Thyroid gland (tissue), 4 donors: Measurements from ENCODE around the gene DCDC2B. TPM values are rescaled to one million over a fixed set of nuclear protein-coding genes. Genes with fewer than 3 reads are reported as not detected.
"Not testable (repeated sequence)": the region's sequence is repeated elsewhere in the genome, so short reads cannot be mapped to it uniquely, and the experiment has no call there.

Experiments used
- DNase-seq, 2 donors: peaks; one replicate each; pipeline ENCODE4 v3.0.0-alpha.2; 2019
- H3K27ac ChIP-seq, 3 donors: fragments of 200-600 bp; sonication (generic); 1 replicate in 2 of 3; 2 replicates in 1 of 3; pipeline ENCODE4 v1.5.1; 2016 to 2019; ENCODE audit warnings: mild to moderate bottlenecking in 1 of 3, moderate library complexity in 1 of 3
- H3K27me3 ChIP-seq: fragments of 200-600 bp; sonication (generic); one replicate; pipeline ENCODE4 v1.5.1; 2019
- H3K36me3 ChIP-seq, 2 donors: fragments of 200-600 bp; sonication (generic); one replicate each; pipeline ENCODE4 v1.5.1; 2016 to 2019
- H3K4me1 ChIP-seq, 2 donors: fragments of 200-600 bp; sonication (generic); one replicate each; pipeline ENCODE4 v1.5.1; 2017 to 2019
- H3K4me3 ChIP-seq, 3 donors: fragments of 200-600 bp; sonication (generic); replicated peaks in 1 of 3; 1 replicate in 2 of 3; 2 replicates in 1 of 3; pipeline ENCODE4 v1.5.1; 2016; ENCODE audit warnings: mild to moderate bottlenecking in 1 of 3
- H3K9me3 ChIP-seq: fragments of 200-600 bp; sonication (generic); one replicate; pipeline ENCODE4 v1.5.1; 2017
- POLR2A ChIP-seq, 2 donors: fragments of 450-650 bp; IDR thresholded peaks; one replicate each; pipeline ENCODE4 v1.6.1; 2017; ENCODE audit warnings: antibody characterized with exemption in 2 of 2, mild to moderate bottlenecking in 2 of 2, moderate library complexity in 1 of 2
- WGBS, 2 donors: methylation state at CpG; one replicate each; pipeline ENCODE4 v1.1.5; 2017; 5-methylcytosine and 5-hydroxymethylcytosine counted together
- intact Hi-C: fragments of 100-400 bp; cut with DNase I; formaldehyde crosslinking; loops from one replicate; pipeline ENCODE4 v1.15.1; 2023
- total RNA-seq, 4 donors: library from RNA; depleted of rRNA; stranded (reverse); fragments of >200 nt; gene quantifications; one replicate each; pipeline ENCODE4 v1.2.3, GENCODE V29; 2016
- TF ChIP-seq, protein P1 (sequence below), 6 experiments: fragments of 200-600 bp in 3 of 6; fragments of 450-650 bp in 3 of 6; sonication (generic) in 3 of 6; IDR thresholded peaks; one replicate each; pipeline ENCODE4 v1.5.1; 2016 to 2019; ENCODE audit warnings: antibody characterized with exemption in 6 of 6, mild to moderate bottlenecking in 2 of 6, inconsistent platforms in 1 of 6, moderate library complexity in 1 of 6

Gene DCDC2B
- total RNA-seq, 4 donors from 2014 or later, result not detected

DNA sequence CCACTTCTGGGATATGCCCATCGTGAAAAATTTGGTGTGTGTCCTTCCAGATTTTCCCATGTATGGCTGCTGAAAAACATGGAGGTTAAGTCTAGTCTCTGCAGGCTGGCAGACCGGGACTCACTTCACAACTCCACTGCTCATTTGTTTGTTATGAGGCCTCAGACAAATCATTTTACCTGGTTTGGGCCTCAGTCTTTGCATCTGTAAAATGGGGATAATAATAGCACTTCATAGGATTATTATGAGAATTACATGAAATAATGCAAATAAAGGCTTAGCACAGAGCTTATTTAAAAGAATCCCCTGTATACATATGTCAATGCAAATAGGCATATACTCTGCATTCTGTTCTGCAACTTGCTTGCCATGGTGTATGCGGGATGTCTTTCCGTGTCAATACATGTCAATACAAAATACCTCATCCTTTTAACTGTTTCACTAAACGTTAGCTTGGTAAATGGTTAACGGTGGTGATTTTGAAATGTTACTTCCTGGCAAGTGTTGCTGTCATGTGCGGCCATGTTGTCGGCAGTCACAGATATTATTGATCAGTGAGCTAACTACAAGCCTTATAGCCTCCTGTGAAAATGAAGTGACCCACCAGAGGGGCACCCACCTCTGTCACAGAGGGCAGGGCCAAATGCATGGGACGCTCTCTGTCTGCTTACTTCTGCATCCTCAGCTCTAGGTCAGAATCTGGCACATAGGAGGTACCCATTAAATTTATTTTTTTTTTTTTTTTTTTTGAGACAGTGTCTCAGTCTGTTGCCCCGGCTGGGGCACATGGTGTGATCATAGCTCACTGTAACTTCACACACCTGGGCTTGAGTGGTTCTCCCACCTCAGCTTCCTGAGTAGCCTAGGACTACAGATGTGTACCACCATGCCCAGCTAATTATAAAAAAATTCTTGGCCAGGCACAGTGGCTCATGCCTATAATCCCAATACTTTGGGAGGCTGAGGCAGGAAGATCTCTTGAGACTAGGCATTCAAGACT lies 46.5 kb downstream of the DCDC2B start:
- H3K27ac ChIP-seq, result no peak overlapping the region
- no peaks in the 10 kb centered on the region for H3K27me3 ChIP-seq
- H3K4me1 ChIP-seq, result peaks cover 7 to 18% of the 10 kb centered on the region in 2 donors
- no peak for TF ChIP-seq POLR2A (IDR thresholded peaks at IDR 0.05)
- TF ChIP-seq, protein P1, sequence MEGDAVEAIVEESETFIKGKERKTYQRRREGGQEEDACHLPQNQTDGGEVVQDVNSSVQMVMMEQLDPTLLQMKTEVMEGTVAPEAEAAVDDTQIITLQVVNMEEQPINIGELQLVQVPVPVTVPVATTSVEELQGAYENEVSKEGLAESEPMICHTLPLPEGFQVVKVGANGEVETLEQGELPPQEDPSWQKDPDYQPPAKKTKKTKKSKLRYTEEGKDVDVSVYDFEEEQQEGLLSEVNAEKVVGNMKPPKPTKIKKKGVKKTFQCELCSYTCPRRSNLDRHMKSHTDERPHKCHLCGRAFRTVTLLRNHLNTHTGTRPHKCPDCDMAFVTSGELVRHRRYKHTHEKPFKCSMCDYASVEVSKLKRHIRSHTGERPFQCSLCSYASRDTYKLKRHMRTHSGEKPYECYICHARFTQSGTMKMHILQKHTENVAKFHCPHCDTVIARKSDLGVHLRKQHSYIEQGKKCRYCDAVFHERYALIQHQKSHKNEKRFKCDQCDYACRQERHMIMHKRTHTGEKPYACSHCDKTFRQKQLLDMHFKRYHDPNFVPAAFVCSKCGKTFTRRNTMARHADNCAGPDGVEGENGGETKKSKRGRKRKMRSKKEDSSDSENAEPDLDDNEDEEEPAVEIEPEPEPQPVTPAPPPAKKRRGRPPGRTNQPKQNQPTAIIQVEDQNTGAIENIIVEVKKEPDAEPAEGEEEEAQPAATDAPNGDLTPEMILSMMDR (IDR thresholded peaks at IDR 0.05), result no peak
- 92 to 95% methylated on average over 10 of the region's 10 CpGs for WGBS, 2 donors
- intact Hi-C loops, result no loop called here
- no peaks in the 10 kb centered on the region for H3K9me3 ChIP-seq
- DNase-seq, result no peak
- no peaks in the 10 kb centered on the region for H3K36me3 ChIP-seq
- H3K4me3 ChIP-seq, result no peak overlapping the region

DNA sequence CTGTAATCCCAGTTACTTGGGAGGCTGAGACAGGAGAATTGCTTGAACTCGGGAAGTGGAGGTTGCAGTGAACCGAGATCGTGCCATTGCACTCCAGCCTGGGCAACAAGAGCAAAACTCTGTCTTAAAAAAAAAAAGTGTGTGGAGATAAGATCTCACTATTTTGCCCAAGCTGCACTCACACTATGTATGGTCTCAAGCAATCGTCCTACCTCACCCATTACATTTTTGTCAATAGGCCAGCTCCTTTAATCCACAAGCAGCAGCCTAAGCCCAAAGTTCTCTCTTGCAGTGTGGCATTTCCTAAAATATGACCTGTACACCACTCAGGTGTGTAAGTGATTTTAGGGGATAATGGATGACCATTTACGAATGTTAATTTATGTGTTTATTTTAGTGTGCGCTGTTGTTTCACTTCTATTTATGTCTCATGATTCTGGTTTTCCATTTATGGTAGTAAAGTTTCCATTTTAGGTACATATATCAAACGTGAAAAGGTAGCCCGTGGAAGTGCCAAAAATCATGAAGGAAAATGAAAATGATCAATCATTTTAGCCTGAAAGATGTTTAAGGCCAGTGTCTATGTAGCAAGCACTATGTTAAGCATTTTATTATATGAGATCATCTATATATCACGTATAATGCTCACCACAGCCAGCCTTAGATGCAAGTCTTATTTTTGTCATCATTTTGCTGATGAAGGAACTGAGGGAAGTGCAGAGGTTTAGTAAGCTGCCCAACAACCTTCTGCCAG lies 47.8 kb downstream of the DCDC2B start:
- Histone ChIP-seq H3K36me3 (no peaks in the 10 kb centered on the region), H3K27ac (no peak overlapping the region), H3K4me3 (no peak overlapping the region), H3K4me1 (peaks cover 7 to 11% of the 10 kb centered on the region in 2 donors), H3K27me3 (no peaks in the 10 kb centered on the region), H3K9me3 (no peaks in the 10 kb centered on the region)
- intact Hi-C loops, result no loop called here
- 79 to 85% methylated on average over 9 of the region's 9 CpGs for WGBS, 2 donors
- no peak for DNase-seq
- TF ChIP-seq, protein P1 (IDR thresholded peaks at IDR 0.05), result no peak
- TF ChIP-seq POLR2A (IDR thresholded peaks at IDR 0.05), result no peak

DNA sequence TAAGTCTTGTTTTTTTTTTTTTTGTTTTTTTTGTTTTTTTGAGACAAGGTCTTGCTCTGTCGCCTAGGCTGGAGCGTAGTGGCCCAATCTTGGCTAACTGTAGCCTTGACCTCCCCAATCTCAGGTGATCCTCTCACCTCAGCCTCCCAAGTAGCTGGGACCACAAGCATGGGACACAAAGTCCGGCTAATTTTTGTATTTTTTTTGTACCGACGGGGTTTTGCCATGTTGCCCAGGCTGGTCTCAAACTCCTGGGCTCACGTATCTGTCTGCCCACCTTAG lies 48.3 kb downstream of the DCDC2B start:
- TF ChIP-seq, protein P1 (IDR thresholded peaks at IDR 0.05), result no peak
- H3K27ac ChIP-seq, result no peak overlapping the region
- intact Hi-C loops, result no loop called here
- DNase-seq, result no peak
- WGBS, 2 donors, result 91 to 95% methylated on average over 6 of the region's 6 CpGs
- no peak overlapping the region for H3K4me3 ChIP-seq
- no peaks in the 10 kb centered on the region for H3K27me3 ChIP-seq
- H3K4me1 ChIP-seq, result peaks cover 6 to 9% of the 10 kb centered on the region in 2 donors
- H3K9me3 ChIP-seq, result no peaks in the 10 kb centered on the region
- no peaks in the 10 kb centered on the region for H3K36me3 ChIP-seq

DNA sequence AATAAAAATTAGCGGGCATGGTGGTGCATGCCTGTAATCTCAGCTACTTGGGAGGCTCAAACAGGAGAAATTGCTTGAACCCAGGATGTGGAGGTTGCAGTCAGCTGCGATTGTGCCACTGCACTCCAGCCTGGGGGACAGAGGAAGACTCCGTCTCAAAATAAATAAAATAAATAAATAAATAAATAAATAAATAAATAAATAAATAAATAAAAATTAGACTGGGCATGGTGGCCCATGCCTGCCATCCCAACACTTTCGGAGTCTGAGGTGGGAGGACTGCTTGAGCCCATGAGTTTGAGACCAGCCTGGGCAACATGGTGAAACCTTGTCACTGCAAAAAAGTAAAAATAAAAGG lies 54.3 kb downstream of the DCDC2B start:
- H3K4me3 ChIP-seq, H3K27me3 ChIP-seq, intact Hi-C loops, H3K27ac ChIP-seq, DNase-seq, H3K9me3 ChIP-seq, H3K36me3 ChIP-seq, H3K4me1 ChIP-seq: not testable (repeated sequence)
- 94 to 95% methylated on average over 4 of the region's 4 CpGs for WGBS, 2 donors

DNA sequence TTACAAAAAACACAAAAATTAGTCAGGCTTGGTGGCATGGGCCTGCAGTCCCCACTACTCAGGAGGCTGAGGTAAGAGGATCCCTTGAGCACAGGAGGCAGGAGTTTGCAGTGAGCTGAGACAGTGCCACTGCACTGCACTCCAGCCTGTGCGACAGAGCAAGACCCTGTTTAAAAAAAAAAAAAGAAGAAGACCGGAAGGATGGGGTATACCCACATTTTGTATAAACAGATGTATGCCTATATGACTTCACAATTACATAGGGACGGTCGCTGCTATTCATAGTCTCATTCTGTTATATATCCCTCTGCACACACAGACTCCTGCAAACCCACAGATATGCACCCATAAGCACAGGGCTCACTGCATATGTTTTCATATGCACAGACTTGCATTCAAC lies 54.9 kb downstream of the DCDC2B start:
- Histone ChIP-seq H3K4me1 (no peaks in the 10 kb centered on the region), H3K27me3 (no peaks in the 10 kb centered on the region), H3K9me3 (no peaks in the 10 kb centered on the region), H3K36me3 (no peaks in the 10 kb centered on the region), H3K4me3 (no peak overlapping the region), H3K27ac (no peak overlapping the region)
- WGBS, 2 donors, result 80 to 82% methylated on average over 4 of the region's 4 CpGs
- no peak for DNase-seq
- intact Hi-C loops, result no loop called here
- TF ChIP-seq POLR2A (IDR thresholded peaks at IDR 0.05), result no peak
- TF ChIP-seq, protein P1 (IDR thresholded peaks at IDR 0.05), result no peak

Other genes starting within 250 kb of the DCDC2B start
- 100 to 1,000 TPM in 1 of 4 donors, 10 to 100 TPM in 3; 71.9 to 107 (median 82.5) TPM for gene KHDRBS1, start 195.2 kb upstream of the DCDC2B start, total RNA-seq
- 10 to 100 TPM in 2 of 4 donors, 1 to 10 TPM in 2; 7.6 to 12.8 (median 9.6) TPM for gene TMEM39B, start 136.2 kb upstream of the DCDC2B start, total RNA-seq
- 10 to 100 TPM; 44.6 to 62.8 (median 53.4) TPM for gene KPNA6, start 101.0 kb upstream of the DCDC2B start, total RNA-seq
- 10 to 100 TPM; 47.7 to 69.4 (median 60.6) TPM for gene TXLNA, start 29.4 kb upstream of the DCDC2B start, total RNA-seq
- 1 to 10 TPM; 2.2 to 7.6 (median 5.2) TPM for gene CCDC28B, start 8.5 kb upstream of the DCDC2B start, total RNA-seq
- gene IQCC, start 3.4 kb upstream of the DCDC2B start, total RNA-seq, result 1 to 10 TPM; 5.4 to 8.4 (median 6.7) TPM
- gene TMEM234, start 13.3 kb downstream of the DCDC2B start, total RNA-seq, result 10 to 100 TPM; 38.4 to 52.8 (median 39.2) TPM
- 100 to 1,000 TPM; 193 to 383 (median 216) TPM for gene EIF3I, start 13.3 kb downstream of the DCDC2B start, total RNA-seq
- 1 to 10 TPM; 3.6 to 5.6 (median 4.1) TPM for gene FAM167B, start 38.1 kb downstream of the DCDC2B start, total RNA-seq
- 1 to 10 TPM; 2.2 to 4.0 (median 3.5) TPM for gene LCK, start 42.2 kb downstream of the DCDC2B start, total RNA-seq
- 10 to 100 TPM; 78.2 to 96.8 (median 85.0) TPM for gene HDAC1, start 83.0 kb downstream of the DCDC2B start, total RNA-seq
- 10 to 100 TPM; 62.1 to 97.3 (median 70.6) TPM for gene MARCKSL1, start 127.1 kb downstream of the DCDC2B start, total RNA-seq
- 10 to 100 TPM in 1 of 4 donors, 1 to 10 TPM in 3; 5.1 to 20.0 (median 7.4) TPM for gene FAM229A, start 153.4 kb downstream of the DCDC2B start, total RNA-seq
- 1 to 10 TPM; 1.2 to 6.0 (median 2.9) TPM for gene TSSK3, start 153.4 kb downstream of the DCDC2B start, total RNA-seq
- 100 to 1,000 TPM in 3 of 4 donors, 10 to 100 TPM in 1; 93.0 to 132 (median 101) TPM for gene BSDC1, start 185.4 kb downstream of the DCDC2B start, total RNA-seq